Stimulated activated CD4-positive, alpha-beta T cell treated with anti-CD3 and anti-CD28 coated beads, TNF-alpha, amount 100 ng/mL, for 24 hours (primary cell): ENCODE data around the gene DPH6.
"Not testable (repeated sequence)": the region's sequence is repeated elsewhere in the genome, so short reads cannot be mapped to it uniquely, and the experiment has no call there.

Source experiments
- DNase-seq, 3 experiments: peaks; one replicate each; pipeline ENCODE4 v3.0.0-alpha.2; 2020; ENCODE audit warnings: low read depth in 3 of 3

DPH6 gene

DNA sequence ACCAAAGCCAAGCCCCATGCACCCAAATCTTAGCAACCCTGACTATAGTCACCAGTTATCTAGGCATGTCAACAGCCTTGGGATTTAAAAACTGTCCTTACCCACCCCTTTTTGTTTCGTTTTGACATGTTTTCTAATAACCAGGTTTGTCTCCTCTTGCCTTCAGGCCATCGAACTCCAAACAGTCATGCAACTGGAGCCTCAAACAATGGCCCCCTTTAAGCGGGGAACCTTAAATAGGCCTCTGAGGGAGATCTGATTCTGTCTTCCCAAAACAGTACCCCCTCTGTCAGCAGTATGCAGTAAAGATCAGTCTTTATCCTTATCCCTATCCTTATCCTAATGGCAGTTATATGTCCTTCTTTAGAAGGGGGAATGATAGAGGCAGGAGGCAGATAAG, 105.7 kb downstream of the DPH6 start:
- no peak for DNase-seq

DNA sequence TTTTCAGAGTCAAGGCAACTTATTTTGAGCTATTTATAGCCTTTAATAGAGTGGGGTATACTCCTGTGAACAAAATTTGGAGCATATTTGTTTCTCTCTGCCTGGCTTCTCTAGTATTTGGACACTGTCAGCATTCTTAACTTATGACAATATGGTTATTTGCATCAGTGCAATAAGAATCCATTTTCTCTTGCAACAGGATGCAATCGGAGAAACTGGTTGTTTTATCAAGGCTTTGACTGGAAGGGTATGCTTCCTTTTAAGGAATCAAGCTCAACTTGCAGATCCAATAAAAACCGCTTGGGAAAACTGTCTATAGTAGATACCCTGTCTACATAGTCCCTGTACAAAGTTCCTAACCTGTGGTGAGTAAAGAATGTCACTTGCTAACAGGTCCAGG, 106.7 kb downstream of the DPH6 start:
- DNase-seq = no peak

GRCh38 chr15:35437157-35437556, 108.8 kb downstream of the DPH6 start:
- DNase-seq = no peak

- DNase-seq = no peak
Observed at GRCh38 chr15:35436422-35436821, 109.5 kb downstream of the DPH6 start.

GRCh38 chr15:35431281-35431680, 114.7 kb downstream of the DPH6 start:
- no peak for DNase-seq

DNA sequence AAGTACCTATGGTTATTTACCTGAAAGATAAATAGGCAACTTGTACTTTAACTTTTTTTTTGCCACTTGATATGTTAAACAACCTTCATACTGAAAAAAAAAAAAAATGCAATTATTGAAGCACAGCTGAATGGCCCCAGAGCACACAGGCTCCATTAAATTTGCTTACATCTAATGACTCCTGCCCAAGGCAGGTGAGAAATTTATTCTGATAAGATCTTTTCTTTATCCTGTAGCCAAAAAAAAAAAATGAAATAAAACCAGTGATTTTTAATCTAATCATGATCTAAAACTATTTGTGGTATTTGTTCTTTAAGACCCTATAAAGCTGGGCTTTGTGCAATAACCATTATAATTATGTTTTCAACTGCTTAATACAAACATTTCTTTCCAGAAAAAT, 115.7 kb downstream of the DPH6 start:
- DNase-seq = no peak

GRCh38 chr15:35427496-35427895, 118.5 kb downstream of the DPH6 start:
- no peak for DNase-seq

GRCh38 chr15:35427091-35427490, 118.9 kb downstream of the DPH6 start:
- no peak for DNase-seq

- DNase-seq = no peak
Observed at GRCh38 chr15:35410775-35411174, 135.2 kb downstream of the DPH6 start.

DNA sequence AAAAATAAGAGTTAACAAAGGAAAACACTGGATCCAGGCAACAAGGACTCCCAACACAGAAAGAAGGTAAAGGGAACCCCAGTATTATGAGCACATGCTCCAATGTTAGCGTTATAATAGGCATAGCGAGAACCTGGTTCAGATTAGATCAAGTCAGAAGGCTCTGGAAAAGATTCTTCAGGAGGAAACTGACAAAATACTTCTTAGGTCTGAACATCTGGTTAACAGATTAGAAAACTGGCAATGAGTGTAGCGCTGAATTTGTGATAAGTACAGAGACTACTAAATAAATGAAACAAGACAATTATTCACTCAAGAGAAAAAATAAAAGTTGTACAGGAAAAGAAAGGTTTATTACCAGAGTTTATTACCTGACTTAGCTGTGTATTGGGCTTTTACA, 146.1 kb downstream of the DPH6 start:
- DNase-seq = no peak

GRCh38 chr15:35397027-35397426, 148.9 kb downstream of the DPH6 start:
- DNase-seq = no peak

GRCh38 chr15:35394416-35394815, 151.5 kb downstream of the DPH6 start:
- DNase-seq = no peak

DNA sequence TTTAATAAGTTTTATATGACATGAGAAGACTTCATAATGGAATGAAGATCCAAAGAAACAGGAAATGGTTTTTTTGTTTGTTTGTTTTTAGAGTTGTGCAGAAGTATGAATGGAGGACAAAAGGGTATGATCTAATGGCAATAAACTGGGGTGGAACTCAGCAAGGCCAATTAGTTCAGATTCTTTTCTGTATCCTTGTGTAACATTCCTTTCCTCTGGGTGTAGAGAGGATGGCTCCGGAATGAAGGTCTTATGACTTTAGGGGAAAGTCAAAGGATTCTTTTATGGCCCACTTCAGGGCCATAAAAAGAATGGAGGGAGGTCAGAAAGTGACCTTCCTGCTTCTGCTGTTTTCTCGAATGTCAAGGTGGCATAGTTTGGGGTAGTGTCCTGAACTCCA, 152.6 kb downstream of the DPH6 start:
- DNase-seq = no peak

GRCh38 chr15:35391408-35391984, 154.5 kb downstream of the DPH6 start:
- DNase-seq = not testable (repeated sequence)

DNA sequence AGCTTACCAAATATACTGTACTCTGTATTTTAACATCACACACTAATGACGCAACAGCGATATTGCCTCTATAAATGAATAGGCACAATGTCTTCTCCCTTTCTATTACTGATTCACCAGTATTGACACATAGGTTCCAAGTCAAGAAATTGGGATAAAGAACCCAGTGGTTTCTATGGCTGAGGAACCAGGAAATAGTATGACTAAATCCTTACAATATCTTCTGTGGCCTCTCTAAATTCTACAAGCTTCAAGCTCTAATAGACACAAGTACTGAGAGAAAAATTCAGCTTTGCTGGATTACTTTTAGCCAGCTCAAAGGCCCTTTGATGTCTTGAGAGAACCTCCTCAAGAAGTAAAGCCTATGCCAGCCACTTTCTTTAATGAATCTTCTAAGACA, 162.5 kb downstream of the DPH6 start:
- DNase-seq = no peak

- no peak for DNase-seq
Observed at GRCh38 chr15:35381328-35381727, 164.6 kb downstream of the DPH6 start.

- DNase-seq = no peak
Observed at GRCh38 chr15:35379972-35380371, 166.0 kb downstream of the DPH6 start.

DNA sequence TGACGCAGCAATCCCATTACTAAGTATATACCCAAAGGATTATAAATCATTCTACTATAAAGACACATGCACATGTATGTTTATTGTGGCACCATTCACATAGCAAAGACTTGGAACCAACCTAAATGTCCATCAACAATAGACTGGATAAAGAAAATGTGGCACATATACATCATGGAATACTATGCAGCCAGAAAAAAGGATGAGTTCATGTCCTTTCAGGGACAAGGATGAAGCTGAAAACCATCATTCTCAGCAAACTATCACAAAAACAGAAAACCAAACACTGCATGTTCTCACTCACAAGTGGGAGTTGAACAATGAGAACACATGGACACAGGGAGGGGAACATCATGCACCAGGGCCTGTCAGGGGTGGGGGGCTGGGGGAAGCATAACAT, 167.5 kb downstream of the DPH6 start:
- DNase-seq = not testable (repeated sequence)

DNA sequence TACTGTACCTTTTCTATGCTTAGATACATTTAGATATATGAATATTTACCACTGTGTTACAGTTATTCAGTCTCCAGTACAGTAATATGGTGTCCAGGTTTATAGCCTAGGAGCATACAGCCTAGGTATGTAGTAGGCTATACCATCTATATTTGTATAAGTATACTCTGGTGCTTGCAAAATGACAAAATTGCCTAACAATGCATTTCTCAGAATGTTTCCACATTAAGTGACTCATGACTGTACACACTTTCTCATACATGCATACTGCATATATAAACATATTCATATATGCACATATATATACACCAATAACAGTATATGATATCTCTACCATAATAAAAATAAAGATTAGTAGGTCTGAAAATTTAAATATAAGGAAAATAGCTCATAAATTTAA, 169.3 kb downstream of the DPH6 start:
- DNase-seq = no peak

DNA sequence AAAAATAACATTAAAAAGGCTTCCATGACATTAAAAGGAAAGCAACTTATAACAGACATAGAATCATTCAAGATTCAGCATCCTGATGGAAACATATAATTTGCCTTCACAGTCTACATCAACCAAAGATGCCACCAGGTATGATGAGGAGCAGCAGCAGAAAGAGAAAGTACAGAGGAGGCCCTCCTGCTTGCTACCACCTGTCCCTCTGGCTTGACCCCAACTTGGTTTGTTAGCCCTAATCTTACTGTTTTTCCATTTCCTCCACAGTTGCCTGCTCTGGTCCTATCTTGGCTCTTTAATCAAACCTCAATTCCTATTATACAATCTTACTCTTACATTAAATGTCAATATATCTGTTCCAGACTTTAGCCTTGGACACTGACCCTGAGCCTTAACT, 171.3 kb downstream of the DPH6 start:
- no peak for DNase-seq

DNA sequence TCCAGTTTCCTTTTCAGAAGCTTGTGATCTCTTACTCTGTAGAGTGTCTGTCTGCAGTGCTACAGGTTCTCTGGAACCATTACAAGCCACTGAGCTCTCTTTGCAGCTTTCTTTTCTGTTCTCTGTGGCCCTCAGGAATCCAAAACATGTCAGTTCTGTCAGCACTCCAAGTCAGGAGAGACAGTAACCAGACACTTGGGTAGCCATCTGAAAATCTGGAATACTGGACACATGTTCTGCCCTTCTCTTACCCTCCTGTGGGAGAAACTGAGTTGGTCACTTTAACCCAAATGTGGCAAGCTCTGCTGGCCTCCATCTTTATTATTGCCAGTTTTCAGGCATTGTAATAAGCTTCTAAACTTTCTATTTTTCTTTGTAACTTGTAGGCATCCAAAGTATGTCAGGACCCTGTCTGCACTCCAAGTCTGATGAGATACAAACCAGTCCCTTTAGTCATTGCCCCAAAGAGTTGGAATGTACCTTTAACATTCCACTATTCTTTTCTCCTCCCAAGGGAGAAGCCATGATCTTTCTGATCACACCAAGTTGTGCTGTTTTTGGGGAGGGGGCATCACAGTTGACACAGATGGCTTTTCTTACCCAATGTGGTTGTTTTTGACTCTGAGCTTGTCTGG, 183.7 kb downstream of the DPH6 start:
- DNase-seq = no peak

DNA sequence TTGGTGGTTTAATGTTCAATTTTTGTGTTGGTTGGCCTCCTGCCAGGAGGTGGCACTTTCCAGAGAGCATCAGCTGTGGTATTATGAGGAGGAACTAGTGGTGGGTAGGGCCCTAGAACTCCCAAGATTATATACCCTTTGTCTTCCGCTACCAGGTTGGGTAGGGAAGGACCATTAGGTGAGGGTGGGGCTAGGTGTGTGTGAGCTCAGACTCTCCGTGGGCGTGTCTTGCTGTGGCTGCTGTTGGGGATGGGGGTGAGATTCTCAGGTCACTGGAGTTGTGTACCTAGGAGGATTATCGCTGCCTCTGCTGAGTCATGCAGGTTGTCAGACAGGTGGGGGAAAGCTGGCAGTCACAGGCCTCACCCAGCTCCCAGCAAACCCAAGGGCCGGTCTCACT, 187.1 kb downstream of the DPH6 start:
- DNase-seq = no peak

DNA sequence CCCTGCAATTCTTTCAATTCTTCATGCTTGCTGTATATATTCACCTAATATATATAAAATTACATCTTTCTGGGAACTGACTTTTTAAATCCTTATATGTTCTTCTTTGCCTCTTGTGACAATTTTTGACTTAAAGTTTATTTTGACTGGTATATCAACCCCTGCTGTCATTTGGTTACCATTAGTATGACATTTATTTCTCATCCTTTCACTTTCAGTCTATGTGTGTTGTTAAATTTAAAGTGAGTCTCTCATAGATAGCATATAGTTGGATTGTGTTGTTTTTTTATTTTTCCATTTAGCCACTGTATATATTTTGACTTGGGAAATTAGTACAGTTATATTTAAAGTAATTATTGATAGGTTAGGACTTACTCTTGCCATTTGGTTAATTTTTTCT, 194.9 kb downstream of the DPH6 start:
- no peak for DNase-seq

GRCh38 chr15:35349916-35350315, 196.0 kb downstream of the DPH6 start:
- no peak for DNase-seq
